Tibial nerve (tissue), 3 donors: ENCODE data around the gene GGA2.
A peak's percentile ranks its signal among the peaks of the same experiment; 100 is the strongest.

ENCODE experiments used
- EP300 ChIP-seq, 2 donors: sonication (generic); formaldehyde crosslinking; IDR thresholded peaks; one replicate each; pipeline ENCODE4 v1.6.1; 2017; ENCODE audit warnings: antibody characterized with exemption in 2 of 2, mild to moderate bottlenecking in 1 of 2
- POLR2A ChIP-seq, 2 donors: fragments of 450-650 bp; IDR thresholded peaks; one replicate each; pipeline ENCODE4 v1.6.1; 2017; ENCODE audit warnings: antibody characterized with exemption in 2 of 2, mild to moderate bottlenecking in 2 of 2, moderate library complexity in 2 of 2

GRCh38 chr16:23496821-23497542 lies 13.3 kb downstream of the GGA2 start:
- TF ChIP-seq POLR2A (IDR thresholded peaks at IDR 0.05) (no peak), EP300 (IDR thresholded peaks at IDR 0.05) (peak in 1 of 2 donors; percentile 59)
